HG02759 (cell line): ENCODE results near the gene ARHGDIA.

Experiments
- ATAC-seq: cut with Tn5 transposase; IDR thresholded peaks from one replicate; pipeline ENCODE4 v1.9.1; 2021; ENCODE audit warnings: mild to moderate bottlenecking, moderate library complexity; ENCODE audit not compliant: unreplicated experiment

The ARHGDIA gene

DNA sequence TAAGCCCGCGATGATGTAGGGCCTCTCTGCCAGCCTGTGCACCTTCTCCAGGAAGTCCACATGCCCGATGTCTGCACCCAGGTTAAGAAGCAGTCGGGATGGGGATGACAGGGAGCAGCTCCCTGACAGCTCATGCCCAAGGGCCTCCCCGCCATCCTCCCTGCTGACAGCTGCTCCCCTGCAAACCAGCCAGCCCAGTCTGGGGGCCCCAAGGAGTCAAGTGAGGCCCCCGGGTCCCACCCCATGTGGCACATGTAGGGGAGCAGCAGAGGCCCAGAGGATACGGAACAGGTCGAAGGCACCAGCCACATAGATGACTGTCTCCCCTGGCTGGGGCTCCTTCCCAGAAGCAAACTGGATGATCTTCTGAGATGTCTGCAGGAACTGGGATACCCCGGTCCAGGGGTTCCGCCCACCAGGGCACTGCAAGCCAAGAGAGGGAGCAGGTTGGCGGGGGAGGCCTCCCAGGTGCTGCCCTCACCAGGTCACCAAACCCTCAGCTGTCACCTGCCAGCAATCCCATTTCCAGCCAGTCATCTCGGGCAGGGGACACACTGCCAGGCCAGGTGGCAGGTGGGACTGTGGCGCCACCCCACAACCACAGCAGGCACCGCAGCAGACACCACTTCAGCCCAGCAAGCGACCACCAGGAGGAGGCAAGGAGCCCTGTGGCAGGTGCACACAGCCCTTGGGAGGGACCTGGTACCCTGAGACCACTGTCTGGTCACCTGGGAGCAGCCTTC, 35.5 kb upstream of the ARHGDIA start:
- ATAC-seq = no peak

DNA sequence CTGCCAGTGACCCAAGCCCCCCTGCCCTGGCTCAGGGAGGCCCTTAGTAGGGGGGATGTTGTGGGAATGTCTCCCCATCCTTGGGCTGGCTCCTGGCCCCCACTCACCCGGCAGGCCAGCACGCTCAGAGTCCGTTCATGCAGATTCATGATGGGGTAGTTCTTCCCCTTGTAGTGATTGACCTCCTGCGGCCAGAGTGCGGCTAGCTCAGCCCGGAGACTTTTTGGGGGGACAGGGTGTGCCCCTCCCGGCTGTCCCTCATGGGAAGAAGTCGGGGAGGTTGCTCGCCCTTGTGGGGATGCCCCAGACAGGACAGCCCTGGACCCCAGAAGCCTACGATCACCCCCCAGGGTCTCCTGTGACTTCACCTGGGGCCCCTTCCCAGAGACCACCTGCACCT, 34.9 kb upstream of the ARHGDIA start:
- no peak for ATAC-seq

DNA sequence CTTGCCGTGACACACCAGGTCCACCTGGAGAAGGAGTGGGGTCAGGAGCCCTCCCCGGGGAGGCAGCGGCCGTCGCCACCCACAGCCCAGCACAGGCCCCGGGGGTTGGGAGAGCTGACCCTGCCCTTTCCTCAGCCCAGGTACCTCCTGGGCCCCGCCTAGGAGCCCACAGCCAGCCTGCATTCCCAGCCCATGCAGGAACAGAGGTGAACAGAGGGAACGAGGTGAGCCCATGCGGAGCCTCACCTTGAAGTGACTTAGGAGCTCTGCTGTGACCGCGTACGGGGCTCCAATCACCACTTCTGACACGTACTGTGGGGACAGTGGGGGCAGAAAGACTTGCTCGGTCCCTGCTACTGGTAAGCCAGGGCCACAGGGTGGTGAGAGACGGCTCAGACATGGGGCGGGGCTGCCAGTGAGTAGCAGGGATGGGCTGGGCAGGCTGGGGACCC, 34.3 kb upstream of the ARHGDIA start:
- ATAC-seq = no peak

DNA sequence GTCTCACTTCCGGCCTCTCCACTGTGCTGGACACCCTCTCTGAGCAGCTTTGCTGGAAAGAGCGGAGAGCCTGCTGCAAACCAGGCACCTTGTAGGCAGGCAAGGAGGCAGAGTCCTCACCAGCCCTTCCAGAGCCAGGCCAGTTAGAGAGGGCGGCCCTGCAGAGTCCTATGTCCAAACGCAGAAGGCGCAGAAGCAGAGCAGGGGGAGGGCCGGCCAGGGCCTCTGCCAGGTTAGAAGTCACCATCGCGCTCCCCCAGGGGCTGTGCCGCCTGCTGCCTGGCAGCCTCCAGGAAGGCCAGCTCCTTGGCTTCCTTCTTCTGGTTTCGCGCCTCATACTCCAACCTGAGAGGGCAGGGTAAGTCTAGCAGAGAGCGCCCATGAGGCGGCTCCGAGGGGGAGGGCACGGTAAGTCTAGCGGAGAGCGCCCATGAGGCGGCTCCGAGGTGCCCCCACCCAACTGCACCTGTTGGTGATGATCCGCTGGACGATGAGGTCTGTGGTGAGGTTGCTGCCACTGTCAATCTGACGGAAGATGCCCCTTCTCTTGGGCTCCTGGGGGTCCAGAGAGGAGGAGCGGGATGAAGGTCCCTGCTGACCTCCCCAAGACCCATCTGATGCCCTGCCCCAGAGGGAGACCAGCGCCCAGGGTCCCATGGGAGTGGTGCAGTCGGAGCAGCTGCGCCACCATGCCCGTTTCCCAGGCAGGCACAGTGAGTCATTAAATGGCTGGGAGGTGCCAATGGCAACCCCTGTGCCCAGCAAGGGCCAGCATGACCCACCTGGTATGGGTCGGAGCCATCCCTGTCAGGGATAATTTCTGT, 33.7 kb upstream of the ARHGDIA start:
- ATAC-seq = no peak

DNA sequence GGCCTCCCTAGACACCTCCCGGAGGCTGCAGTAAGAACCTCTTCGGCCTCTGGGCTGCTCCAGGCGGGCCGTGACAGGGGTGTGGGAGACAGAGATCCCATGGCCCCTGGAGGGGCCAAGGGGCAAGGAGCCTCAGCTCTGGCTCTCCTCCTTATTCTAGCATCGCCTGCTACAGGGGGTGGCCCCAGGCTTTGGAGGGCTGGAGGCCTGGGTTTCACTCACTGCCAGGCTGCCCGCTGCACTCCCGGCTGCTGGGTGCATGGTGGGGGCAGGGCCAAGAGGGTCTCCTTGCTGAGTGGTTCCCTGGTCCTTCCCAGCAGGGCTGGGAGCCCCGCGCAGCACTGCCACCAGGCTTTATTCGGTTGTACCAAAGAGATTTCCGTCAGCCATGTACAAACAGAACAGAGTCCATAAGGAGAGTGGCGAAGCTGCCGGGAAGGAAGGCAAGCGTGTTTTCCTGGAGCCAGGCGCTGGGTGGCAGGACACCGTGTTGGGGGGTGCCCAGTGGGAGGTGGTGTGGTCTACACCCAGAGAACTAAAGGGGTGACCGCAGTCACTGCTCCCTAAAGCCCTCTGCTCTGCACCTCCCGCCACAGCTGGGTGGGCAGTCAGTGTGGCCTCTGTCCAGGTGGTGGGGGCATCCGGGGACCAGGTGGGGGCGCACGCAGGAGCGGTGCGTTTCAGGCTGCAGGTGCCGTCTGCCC, 32.9 kb upstream of the ARHGDIA start:
- no peak for ATAC-seq

DNA sequence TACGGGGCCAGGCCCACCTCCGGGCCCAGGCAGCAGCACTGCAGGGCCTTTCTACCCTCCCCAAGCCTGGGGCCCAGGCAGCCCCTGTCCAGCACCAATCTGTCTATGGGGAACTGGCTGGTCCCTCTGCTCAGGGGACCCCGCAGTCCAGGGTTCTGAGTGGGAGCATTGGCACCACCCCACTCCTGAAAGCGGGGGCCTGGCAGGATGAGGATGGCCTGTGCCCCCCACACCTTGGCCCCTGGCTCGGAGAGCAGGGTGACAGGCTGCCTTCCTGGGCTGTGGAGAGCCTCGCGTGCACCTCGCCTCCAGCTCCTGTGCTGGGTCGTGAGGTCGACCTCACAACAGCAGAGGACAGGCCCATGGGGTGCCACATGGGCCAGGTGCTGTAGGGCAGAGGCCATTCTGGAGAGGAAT, 32.3 kb upstream of the ARHGDIA start:
- ATAC-seq = no peak

DNA sequence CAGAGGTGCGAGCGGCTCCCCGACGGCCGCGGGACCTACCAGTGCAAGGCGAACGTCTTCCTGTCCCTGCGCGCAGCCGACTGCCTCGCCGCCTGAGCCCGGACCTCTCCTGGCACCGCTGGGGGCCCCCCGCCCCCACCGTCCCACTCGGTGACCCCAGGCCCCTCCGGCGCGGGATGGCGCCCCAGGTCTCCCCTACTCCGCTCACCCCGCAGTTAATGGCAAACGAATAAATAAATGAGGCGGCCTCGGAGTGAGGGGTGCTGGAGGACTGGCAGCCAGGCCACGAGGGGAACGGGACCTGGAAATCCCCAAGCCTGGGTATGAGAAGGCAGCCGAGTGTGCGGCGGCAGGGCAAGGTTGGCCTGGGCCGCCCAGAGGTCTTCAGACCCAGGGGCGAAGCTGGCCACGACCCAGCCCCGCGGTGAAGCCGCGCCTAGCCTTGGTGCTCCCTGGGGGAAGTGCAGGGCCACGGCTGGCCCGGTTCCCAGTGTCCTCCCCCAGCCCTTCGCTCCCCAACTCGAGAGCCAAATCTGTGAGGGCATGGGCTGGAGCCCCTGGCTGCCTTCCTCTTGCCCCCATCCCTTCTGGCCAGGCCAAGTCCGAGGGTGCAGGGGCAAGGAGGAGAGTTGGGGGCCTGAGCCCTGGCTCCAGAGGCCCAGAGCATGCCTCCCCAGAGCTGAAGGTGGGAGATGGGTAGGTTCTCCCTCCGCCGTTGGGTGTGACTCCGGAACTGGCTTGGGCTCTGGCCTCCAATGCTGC, 31.7 kb upstream of the ARHGDIA start:
- ATAC-seq = no peak

DNA sequence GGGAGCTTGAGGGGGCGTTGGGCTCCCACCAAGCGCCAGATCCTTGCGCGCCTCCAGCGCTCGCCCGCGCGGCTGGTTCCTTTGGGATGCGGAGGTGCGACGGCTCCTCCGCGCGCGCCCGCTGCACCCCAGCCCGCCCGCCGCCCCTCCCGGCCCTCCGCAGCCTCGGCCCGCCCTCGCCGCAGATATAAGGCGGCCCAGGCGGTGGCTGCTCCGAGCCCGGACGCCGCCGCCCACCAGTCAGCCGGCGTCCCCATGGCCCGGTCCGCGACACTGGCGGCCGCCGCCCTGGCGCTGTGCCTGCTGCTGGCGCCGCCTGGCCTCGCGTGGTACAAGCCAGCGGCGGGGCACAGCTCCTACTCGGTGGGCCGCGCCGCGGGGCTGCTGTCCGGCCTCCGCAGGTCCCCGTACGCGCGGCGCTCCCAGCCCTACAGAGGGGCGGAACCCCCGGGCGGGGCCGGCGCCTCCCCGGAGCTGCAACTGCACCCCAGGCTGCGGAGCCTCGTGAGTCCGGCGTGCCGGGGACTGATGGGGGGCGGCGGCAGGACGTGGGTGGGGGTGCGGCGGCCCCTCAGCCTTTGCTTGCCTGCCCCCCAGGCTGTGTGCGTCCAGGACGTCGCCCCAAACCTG, 31.0 kb upstream of the ARHGDIA start, which contains the start of gene NPB:
TSS of gene NPB (plus strand) at position 216 of the 630 bp plus-strand sequence. CDS start at position 256, 40 bp downstream.
- ATAC-seq = no peak

DNA sequence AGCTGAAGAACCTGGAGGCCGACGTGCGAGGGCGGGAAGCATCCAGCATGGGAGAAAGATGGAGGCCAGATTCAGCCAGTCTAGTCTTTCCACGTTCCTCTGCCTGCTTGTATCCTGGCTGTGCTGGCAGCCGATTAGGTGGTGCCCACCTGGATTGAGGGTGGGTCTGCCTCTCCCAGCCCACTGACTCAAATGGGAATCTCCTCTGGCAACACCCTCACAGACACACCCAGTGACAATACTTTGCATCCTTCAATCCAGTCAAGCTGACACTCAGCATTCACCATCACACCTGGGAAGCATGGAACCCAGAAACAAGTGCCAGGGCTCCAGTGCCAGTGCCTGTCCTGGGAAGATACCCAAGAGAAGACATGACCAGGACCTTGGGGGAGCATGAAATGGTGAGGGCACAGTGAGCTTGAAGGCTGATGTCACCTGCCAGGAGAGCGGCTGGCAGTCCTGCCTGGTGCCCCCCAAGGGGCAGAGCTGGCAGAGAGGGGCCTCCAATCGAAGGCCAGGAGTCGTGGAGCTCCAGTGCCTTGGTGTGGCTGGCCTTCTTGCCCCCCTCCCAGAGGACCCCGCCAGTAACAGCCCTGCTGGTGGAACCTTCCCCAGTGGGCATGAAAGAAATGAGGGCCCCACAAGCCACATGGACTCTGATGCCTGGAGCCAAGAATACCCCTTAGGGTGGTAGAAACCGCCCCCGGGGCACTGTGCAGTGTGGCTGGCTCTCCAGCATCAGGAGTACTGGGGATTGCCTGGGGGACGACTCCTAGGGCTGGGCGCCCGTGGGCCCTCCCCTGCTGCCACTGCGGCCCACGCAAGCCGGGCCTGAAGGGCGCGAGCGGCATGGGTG, 30.3 kb upstream of the ARHGDIA start:
- no peak for ATAC-seq

DNA sequence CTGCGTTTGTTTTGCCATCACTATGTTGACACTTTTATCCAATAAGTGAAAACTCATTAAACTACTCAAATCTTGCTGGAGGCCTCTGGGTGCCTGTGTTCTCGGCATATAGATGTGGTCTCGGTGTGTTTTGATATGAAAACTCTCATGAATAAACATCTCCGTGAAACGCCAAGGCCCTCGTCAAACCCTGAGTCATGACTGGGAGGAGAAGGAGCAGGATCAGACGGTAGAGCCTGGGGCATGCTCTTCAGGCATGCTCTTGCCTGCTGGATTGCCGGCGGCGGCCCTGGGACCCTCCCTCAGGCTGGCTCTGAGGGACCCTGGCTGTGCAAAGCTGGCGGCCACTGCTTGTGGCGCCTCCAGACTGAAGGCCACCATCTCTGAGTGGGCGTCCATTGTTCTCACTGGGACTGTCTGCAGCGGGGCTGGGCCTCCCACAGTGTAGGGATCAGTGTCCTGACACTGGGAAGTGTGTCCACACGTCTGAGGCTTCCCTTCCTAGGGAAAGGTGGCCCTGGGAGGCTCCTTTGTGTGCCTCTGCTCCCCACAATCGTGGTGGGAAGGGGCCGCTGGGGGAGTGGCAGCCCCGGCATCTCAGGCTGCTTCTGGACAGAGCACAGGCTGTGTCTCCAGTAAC, 29.2 kb upstream of the ARHGDIA start:
- no peak for ATAC-seq

DNA sequence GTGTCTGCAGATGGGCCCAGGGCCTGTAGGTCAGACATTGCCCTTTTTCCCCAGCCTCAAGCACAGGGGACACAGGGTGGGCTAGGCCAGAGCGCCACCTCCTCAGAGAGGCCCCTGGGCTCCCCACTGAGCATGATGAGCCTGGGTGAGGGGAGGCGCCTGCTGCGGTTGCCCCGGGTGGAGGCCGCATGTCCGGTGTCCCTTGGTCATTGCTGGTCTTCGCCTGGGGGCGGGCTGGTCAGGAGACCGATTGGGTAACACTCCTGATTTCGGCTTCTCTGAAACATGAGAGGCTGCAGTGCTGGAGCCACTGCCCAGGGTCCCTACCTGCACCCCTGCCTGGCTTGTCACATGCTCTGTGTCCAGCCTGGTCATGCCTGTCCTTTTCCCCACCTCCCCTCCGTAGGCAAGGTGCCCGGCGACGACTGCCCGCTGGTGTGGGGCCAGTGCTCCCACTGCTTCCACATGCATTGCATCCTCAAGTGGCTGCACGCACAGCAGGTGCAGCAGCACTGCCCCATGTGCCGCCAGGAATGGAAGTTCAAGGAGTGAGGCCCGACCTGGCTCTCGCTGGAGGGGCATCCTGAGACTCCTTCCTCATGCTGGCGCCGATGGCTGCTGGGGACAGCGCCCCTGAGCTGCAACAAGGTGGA, 28.5 kb upstream of the ARHGDIA start:
- no peak for ATAC-seq

DNA sequence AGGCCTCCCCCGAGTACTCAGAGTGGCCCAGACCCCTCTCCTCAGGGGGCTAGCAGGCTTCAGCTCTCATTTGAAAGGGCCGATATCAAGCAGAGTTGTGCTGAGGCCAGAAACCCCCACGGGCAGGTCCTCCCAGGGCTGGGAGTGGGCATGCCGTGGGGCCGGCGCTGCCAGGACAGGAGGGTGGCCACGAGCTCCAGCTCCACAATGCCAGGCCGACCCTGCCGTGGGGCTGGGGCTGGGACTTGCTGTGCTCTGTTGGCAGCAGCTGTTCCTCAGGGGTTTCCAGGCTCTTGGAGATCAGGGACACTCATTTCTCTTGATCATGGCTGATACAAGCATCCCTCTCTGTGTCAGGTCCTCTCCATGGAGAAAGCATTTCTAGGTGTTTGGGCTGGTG, 27.7 kb upstream of the ARHGDIA start:
- ATAC-seq = no peak

DNA sequence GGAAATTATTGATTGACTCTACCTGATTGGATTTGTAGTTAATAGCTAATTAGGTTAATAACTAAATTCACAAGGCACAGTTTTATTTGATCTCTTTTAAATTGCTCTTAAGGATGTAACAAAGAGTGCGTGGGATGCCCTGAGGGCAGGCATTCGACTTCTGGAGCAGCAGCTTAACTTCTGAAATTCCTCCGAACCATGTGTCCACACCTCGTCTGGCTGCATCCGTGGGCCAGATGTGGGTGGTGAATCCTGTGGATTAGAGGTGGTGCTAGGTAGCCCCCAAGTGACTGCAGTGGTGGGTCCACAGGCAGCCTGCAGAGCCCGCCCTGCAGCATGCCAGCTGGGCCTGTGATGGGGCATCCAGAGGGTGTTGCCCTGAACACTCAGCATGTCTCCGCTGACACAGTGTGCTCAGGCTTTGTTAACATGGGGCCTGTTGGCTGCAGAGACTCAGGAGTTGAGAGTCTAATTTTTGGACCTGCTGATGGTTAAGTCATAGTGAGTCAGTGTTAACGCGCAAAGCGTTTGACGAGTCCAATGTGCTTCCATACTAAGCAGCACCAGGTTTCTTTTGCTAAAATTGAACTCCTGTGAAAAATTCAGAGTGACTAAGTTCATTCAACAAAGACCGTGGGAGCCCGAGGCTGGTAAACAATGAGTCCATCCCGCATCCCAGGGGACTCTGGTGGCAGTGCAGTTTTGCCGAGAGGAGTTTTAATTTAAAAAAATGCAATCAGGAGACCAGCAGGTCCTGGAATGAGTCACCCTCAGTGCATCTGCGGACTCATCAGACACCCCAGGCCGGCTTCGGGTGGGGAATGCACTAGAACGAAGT, 27.1 kb upstream of the ARHGDIA start:
- ATAC-seq = no peak

DNA sequence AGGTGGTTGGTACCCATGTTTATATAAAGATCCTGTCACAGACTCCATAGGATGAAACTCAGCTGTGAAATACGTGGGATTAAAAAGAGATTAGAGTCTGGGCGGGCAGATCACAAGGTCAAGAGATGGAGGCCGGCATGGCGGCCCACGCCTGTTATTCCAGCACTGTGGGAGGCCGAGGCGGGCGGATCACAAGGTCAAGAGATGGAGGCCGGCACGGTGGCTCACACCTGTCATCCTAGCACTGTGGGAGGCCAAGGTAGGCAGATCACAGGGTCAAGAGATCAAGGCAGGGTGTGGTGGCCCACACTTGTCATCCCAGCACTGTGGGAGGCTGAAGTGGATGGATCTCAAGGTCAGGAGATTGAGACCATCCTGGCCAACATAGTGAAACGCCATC, 24.3 kb upstream of the ARHGDIA start:
- ATAC-seq = no peak

DNA sequence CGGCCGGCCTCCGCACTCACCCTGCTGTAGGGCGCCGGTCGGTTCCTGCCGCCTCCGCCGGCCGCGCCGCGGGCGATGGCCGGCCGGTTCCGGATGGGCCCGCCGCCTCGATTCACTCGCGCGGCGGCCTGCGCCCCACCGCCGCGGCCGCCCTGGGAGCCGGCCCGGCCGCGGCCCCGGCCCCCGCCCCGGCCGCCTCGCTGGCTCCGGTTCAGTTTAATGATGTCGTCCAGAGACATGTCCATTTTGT, 20.1 kb upstream of the ARHGDIA start:
- ATAC-seq = no peak

DNA sequence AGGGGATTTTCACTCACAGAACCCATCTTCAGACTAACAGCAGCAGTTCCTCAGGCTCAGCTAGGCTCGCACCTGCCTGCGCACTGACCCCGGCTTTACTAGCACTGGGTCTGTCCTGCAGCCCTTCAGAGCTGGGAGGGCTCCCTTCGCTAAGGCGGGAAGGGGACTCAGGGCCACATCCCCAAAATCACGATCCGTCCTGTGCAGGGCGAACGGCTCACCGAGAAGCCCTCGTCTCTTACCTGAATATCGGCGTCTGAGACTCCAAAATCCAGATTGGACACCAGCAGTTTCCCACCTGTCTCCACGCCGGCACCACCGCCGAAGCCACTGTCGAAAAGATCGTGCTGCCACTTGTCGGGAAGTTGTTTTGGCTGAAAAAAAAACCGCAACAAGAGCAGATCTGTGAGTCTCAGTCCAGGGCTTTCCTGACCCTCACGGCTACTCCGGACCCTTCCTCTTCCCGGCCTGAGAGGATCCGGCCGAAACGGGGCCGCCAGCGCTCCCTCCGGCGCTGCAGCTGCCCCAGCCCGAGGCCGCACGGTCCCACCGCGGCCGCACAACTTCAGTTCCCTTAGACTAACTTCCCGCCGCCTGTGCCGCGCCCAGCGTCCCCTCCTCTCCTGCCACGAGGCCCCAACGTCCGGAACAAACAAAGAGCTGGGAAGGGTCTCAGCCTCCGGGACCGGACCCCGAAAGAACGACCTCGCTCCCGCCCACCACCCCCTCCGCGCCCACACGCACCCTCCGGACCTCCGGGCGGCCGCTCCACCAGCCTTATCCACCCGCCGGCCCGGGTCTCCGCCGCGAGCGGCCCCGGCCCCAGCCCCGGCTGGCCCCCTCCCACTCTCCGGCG, 19.5 kb upstream of the ARHGDIA start:
- no peak for ATAC-seq

DNA sequence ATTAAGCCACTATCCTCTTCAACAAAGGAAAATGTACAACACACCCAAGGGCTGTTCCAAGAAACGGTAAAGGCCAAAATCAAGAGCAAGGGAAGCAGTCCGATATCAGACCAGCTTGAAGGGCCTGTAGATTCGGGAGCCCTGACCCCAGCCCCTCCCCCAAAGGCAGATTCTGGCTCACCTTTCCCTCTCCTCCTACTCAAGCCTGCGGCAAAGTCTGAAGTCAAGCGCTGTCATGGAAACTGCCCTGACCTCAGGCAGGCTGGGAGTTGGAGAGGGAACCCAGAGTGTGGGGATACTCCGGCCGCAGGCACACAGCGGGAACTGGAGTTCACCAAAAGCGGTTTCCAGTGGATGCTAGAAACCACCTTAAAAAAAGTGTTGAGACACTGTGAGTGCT, 18.5 kb upstream of the ARHGDIA start:
- no peak for ATAC-seq
